Cardiac muscle cell (in vitro differentiated cells and primary cell): ENCODE measurements around the gene CSNK1D. TPM values are rescaled to one million over a fixed set of nuclear protein-coding genes. Genes with fewer than 3 reads are reported as not detected.

Experiments used
- DNase-seq, 2 donors: peaks; one replicate each; pipeline versions ENCODE4 v3.0.0 to v3.0.0-alpha.2; 2010 to 2017; ENCODE audit warnings: low read depth in 1 of 2, low spot score in 1 of 2
- H3K27ac ChIP-seq: fragments of 200-600 bp; sonication (generic); 2 replicates; pipeline ENCODE4 v1.5.1; 2016
- H3K27me3 ChIP-seq: fragments of 200-600 bp; sonication (generic); 2 replicates; pipeline ENCODE4 v1.6.0; 2016; ENCODE audit warnings: control low read depth
- H3K36me3 ChIP-seq: fragments of 200-600 bp; sonication (generic); 2 replicates; pipeline ENCODE4 v1.5.1; 2016; ENCODE audit warnings: control low read depth
- H3K4me1 ChIP-seq: fragments of 200-600 bp; sonication (generic); 2 replicates; pipeline ENCODE4 v1.8.1; 2017; ENCODE audit warnings: low read depth, mild to moderate bottlenecking, mixed run types
- H3K4me3 ChIP-seq: fragments of 200-600 bp; sonication (generic); 2 replicates; pipeline ENCODE4 v1.5.1; 2016; ENCODE audit warnings: mild to moderate bottlenecking
- H3K9me3 ChIP-seq: fragments of 200-600 bp; sonication (generic); 2 replicates; pipeline ENCODE4 v1.5.1; 2017; ENCODE audit warnings: low read depth, mild to moderate bottlenecking, control low read depth
- CTCF ChIP-seq: IDR thresholded peaks from 2 replicates; pipeline ENCODE4 v1.5.1; 2012; ENCODE audit warnings: low read depth, mild to moderate bottlenecking, low read length
- polyA plus RNA-seq: library from polyadenylated mRNA; unstranded; fragments of >200 nt; fragmentation: Nextera tagmentation; extraction: Ambion mirVana; gene quantifications from 2 replicates; pipeline ENCODE4 v1.2.1, GENCODE V29; 2016
- total RNA-seq: library from RNA; depleted of rRNA; stranded (reverse); fragments of >200 nt; gene quantifications from 2 replicates; pipeline ENCODE4 v1.2.3, GENCODE V29; 2016

Gene CSNK1D
- total and polyA plus RNA-seq, 2 experiments from 2014 or later = 53.1 to 106 TPM

- peaks cover 10% of the 10 kb centered on the region for H3K4me1 ChIP-seq
- no peak for TF ChIP-seq CTCF
- H3K36me3 ChIP-seq = no peaks in the 10 kb centered on the region
- H3K27ac ChIP-seq = no peak overlapping the region
- no peak overlapping the region for H3K4me3 ChIP-seq
- no peak for DNase-seq
- no peaks in the 10 kb centered on the region for H3K9me3 ChIP-seq
- H3K27me3 ChIP-seq = no peaks in the 10 kb centered on the region
Observed at GRCh38 chr17:82287013-82287867, 13.7 kb upstream of the CSNK1D start.

GRCh38 chr17:82285141-82285540 is 11.6 kb upstream of the CSNK1D start:
- Histone ChIP-seq H3K36me3 (no peaks in the 10 kb centered on the region), H3K27me3 (no peaks in the 10 kb centered on the region), H3K4me1 (peaks cover 5% of the 10 kb centered on the region), H3K9me3 (no peaks in the 10 kb centered on the region), H3K4me3 (no peak overlapping the region), H3K27ac (no peak overlapping the region)
- TF ChIP-seq CTCF = no peak
- DNase-seq = no peak

GRCh38 chr17:82283208-82283749 is 9.8 kb upstream of the CSNK1D start:
- Histone ChIP-seq H3K27ac (no peak overlapping the region), H3K36me3 (no peaks in the 10 kb centered on the region), H3K4me3 (no peak overlapping the region), H3K4me1 (no peaks in the 10 kb centered on the region), H3K27me3 (no peaks in the 10 kb centered on the region), H3K9me3 (no peaks in the 10 kb centered on the region)
- DNase-seq = peak; percentile 30 to 58
- no peak for TF ChIP-seq CTCF

GRCh38 chr17:82282239-82283207 is 9.0 kb upstream of the CSNK1D start:
- H3K36me3 ChIP-seq = no peaks in the 10 kb centered on the region
- H3K27ac ChIP-seq = no peak overlapping the region
- no peaks in the 10 kb centered on the region for H3K27me3 ChIP-seq
- no peak for DNase-seq
- no peak overlapping the region for H3K4me3 ChIP-seq
- no peaks in the 10 kb centered on the region for H3K4me1 ChIP-seq
- H3K9me3 ChIP-seq = no peaks in the 10 kb centered on the region
- no peak for TF ChIP-seq CTCF

GRCh38 chr17:82281502-82282238 is 8.2 kb upstream of the CSNK1D start:
- H3K27me3 ChIP-seq = no peaks in the 10 kb centered on the region
- H3K36me3 ChIP-seq = no peaks in the 10 kb centered on the region
- DNase-seq = no peak
- no peak overlapping the region for H3K4me3 ChIP-seq
- TF ChIP-seq CTCF = no peak
- H3K9me3 ChIP-seq = no peaks in the 10 kb centered on the region
- no peaks in the 10 kb centered on the region for H3K4me1 ChIP-seq
- H3K27ac ChIP-seq = no peak overlapping the region
